Amygdala (tissue), 56 donors: ENCODE results near the gene ANO2.

Experiments
- DNase-seq, 56 donors: peaks; one replicate each; lab custom pipeline; 2025; lab: John Stamatoyannopoulos, UW

Gene ANO2

GRCh38 chr12:5593998-5594397 lies 351.1 kb downstream of the ANO2 start:
- no peak for DNase-seq

DNA sequence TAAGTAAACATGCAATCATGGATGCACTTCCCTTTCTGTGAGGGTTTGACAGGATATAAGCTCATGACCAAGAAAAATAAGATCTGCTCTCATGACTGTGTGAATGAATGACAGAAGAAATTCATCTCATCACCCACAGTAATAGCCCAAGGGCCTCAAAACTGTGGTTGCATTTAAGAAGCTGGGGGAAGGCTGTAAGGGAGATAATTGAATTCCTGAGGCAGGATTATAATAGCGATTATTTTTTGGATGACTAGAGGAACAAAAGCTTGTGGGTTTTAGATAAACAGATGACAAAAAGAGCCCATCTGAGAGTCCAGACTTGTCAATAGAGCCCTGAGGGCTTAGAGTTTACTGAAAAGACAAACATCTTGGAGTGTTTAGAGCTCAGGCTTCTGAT lies 352.0 kb downstream of the ANO2 start:
- DNase-seq, result no peak

DNA sequence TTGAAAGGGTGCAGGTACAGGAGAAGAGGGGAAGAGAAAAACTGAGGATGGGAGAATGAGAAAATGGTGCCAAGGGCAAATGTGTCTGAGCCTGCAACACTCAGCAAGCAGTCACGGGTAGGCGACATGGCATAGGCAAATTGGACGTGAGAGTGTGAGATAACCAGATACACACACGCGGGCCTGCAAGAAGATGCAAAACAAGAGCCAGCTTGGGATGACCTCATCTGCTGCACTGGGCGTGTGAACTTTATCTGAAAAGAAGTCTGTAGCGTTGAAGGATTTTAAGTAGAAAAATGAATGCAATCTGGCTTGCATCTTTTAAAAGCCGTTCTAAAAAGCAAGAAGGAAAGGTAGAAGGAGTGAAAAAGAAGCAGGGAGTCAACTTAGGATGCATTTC lies 352.7 kb downstream of the ANO2 start:
- DNase-seq, result no peak

GRCh38 chr12:5590316-5590715 lies 354.7 kb downstream of the ANO2 start:
- no peak for DNase-seq

DNA sequence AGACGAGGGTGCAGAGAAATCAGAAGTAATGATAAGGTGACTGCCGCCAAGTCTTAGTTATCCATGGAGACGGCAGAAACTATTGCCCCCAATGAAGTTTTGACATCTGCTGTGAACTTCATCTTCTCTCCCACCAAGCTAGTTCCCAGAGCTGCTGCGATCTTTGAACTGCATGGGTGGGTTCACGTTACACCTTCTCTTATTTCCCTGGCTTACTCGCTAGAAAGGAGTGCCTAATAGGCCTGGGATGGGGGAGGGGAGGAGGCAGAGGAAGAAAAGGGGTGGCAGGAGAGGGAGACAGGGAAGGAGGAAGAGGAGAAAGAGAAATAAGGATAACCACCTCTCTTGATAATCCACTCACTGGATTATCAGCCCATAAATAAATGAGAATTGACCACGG lies 356.0 kb downstream of the ANO2 start:
- no peak for DNase-seq

DNA sequence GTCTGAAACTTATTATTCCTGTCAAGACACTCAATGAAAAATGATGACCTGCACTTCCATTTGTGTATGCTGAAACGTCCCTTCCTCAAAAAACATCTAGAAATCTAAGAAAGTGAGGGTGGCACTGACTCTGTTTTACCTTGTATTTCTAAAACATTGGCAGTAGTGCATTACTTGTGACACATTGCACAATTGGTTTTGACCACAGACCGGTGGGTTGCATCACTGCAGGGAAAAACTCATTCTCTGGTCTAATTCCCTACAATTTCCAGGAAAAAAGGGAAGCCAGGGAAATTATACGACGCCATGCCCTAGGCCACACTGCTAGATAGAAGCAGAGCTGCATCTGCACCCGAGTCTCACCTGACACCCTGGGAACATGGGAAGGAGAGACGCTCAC lies 356.5 kb downstream of the ANO2 start:
- DNase-seq, result no peak

DNA sequence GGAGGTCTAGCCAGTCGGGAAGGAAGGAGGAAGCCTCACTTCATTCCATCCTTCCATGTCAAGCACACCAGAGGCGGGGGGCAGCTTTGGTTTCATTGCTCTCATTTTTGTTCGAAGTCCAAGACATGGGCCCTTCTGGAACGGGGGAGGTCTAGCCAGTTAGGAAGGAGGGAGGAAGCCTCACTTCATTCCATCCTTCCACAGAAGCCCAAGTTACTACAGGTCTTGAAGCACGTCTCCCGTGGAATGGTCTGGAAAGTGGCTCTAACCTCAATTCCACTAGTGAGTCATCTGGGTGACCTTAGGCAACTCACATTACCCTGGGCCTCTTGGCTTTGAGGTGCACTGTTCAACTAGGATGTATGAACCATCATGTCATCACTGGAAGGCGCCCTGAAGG lies 356.9 kb downstream of the ANO2 start:
- no peak for DNase-seq

GRCh38 chr12:5587711-5588121 lies 357.3 kb downstream of the ANO2 start:
- DNase-seq, result no peak

DNA sequence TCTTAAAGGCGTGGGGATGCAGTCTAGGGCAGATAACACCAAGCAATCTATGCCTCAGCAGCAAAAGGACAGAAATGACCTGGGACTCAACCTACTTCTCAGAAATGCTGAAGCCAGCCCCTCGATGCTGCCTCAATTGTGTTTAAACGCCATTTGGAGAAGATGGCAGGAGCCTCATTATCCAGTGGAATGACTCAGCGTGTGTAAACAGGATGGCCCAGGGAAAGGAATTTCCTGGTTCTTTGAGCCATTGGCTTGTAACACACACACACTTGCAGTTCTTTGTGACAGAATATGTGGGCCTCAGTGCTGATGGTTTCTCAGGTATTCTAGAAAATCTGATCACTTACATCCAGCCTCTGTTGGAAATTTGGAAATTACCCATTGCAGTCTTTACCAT lies 358.9 kb downstream of the ANO2 start:
- DNase-seq, result no peak

GRCh38 chr12:5585178-5585577 lies 359.9 kb downstream of the ANO2 start:
- no peak for DNase-seq

- DNase-seq, result no peak
Observed at GRCh38 chr12:5584412-5585175, 360.5 kb downstream of the ANO2 start.

DNA sequence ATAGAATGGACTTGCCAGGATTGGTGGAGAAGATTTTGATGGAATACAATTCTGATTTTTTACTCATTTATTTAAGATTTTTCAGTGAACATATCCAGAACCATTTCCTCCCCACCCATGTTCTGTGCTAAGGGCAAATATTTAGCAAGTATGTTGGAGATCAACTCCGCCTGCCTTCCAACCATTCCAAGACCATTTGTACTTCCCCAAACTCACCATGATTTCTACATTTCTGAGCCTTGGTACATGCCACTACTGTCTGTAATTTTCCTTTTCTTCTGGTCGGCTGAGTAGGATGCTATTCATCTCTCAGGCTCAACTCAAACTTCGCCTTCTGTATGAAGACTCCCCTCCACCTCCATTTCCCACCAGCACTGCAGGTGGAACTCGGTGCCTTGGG lies 362.5 kb downstream of the ANO2 start:
- DNase-seq, result no peak

DNA sequence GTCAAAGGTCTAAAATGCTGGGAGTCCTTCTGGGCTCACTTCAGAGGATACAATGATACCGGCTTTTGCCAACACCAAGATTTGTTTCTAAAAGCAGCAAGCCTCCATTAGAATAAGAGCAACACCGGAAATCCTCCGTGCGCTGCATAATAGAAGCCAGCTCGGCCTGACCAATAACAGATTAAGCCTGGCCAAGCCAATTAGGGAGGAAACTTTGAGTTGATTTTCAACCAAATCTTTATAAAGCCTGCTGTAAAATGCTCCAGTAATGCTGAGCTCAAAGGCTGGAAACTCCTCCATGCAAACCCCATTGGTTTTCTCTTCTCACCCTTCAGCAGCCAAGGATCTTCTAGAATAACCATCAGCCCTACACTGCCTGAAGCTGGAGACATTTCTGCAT lies 363.0 kb downstream of the ANO2 start:
- no peak for DNase-seq

DNA sequence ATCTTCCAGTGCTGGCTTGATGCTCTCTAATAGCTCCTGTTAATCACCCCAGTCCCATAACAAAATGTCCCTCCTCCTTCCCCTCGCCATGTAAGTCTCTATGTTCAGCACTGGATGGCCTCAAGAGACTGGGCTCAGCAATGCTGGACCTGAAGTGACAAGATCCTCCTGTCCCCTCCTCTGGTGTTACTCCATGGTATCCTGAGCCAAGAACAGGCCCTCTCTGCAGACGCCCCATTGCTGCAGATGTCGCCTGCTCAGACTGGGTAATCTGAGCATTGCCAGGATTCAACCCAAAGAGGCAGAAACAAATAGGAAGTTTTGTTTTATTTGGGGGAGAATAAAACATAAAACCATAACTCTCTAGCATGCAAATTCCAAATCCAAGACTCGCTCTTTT lies 363.4 kb downstream of the ANO2 start:
- DNase-seq, result no peak

GRCh38 chr12:5581019-5581418 lies 364.0 kb downstream of the ANO2 start:
- DNase-seq, result no peak

DNA sequence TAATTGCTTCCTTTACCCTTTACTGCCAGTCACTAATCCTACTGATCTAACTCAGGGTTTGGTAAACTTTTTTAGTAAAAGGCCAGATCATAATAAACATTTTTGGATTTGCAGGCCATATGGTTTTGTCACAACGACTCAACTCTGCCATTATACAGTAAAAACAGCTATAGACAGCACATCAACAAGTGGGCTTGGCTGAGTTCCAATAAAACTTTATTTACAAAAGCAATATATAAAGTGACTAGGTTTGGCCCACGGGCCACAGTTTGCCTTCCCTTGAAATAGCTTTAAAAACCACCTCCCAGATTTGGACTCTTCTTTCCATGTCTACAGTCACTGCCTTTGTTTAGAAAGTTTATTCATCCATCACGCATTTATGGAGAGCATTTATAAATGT lies 366.3 kb downstream of the ANO2 start:
- no peak for DNase-seq

GRCh38 chr12:5577741-5578140 lies 367.3 kb downstream of the ANO2 start:
- no peak for DNase-seq

DNA sequence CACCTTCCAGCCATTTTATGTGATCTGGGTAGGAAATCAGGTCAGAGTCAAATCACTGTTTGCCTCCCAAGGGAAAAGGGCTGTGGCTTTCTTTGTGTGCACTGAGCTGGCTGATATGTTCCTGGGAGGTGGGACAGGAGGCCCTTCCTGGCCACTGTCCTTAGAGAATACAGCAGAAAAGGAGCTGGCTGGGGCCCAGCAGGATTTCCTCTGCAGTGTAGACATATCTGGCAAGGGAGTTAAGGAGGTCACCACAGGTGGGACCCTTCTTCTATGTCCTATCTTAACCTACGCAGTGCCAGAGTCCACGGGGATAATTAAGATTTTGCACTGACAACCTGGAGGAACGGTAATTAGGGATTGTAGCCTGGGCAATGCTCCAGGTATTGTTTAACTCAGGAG lies 367.8 kb downstream of the ANO2 start:
- no peak for DNase-seq

GRCh38 chr12:5575987-5576386 lies 369.1 kb downstream of the ANO2 start:
- no peak for DNase-seq

DNA sequence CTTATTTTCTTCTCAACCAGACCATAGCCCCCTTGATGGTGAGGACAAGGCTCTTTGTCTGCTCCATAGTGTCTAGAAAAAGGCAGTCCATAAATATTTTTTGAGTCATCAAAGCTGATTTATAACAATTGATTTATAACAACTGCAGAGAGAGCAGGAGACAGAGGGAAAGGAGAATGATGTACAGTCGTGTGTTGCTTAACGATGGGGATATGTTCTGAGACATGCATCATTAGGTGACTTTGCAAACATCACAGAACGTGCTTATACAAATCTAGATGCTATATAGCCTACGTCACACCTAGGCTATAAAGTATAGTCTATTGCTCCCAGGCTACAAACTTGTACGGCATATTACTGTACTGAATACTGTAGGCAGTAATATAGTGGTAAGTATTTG lies 369.8 kb downstream of the ANO2 start:
- no peak for DNase-seq

DNA sequence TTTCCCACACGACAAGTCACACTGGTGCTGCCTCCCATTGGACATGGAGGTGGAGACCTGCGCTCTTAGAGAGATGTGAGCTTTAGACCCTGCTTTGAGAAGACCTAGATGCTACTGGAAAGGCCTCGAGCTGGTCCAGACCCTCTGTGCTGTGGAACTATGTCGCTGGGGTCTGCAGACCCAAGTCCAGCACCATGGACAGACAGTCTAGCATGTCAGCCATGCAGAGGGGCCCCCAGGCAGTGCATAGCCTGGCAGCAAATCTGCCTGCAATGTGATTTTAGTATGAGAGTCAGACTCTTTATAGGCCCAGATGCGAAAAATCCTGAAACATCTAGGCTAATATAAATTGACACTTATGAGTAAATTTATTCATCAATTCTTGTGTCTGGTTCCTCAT lies 371.7 kb downstream of the ANO2 start:
- DNase-seq, result no peak

DNA sequence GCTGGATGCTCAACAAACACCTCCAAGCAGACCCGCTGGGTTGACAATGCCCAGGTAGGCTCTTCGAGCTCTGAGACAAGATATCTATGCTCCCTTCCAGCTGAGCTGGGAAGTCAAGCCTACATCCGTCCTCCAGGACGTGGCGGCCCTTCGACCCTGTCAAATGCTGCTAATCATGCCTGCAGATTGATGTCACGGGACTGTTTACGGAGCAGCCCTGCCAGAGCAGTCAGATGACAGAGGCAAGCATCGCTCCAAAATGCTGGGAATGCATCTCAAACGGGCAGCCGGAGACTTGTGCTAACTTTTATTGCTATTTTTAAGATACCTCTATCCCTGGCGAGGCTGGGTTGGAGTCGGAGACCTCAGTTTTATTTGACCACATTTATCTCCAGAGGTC lies 373.9 kb downstream of the ANO2 start:
- DNase-seq, result no peak

DNA sequence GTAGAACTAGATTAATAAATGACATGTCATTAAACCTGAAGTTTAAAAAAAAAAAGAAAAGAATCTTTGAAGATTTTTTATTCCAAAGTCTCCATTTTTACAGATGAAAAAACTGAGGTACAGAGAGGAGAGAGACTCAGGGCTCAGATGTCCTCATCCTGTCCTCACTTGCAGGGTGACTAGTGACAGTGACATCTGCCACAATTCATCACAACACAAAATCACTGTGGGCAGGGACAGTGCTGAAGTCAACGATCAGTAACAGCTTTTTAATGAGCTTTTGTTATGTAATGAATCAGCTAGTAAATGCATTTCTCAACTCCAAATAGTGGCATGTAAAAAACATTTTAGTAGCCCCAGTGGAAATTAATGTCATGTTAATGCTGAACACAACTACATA lies 374.6 kb downstream of the ANO2 start:
- no peak for DNase-seq
